Amniotic stem cell (primary cell): ENCODE measurements around the gene ISM2.
A peak's percentile ranks its signal among the peaks of the same experiment; 100 is the strongest.

ENCODE experiments used
- DNase-seq: peaks from one replicate; lab custom pipeline; 2025; lab: John Stamatoyannopoulos, UW

The ISM2 gene

DNA sequence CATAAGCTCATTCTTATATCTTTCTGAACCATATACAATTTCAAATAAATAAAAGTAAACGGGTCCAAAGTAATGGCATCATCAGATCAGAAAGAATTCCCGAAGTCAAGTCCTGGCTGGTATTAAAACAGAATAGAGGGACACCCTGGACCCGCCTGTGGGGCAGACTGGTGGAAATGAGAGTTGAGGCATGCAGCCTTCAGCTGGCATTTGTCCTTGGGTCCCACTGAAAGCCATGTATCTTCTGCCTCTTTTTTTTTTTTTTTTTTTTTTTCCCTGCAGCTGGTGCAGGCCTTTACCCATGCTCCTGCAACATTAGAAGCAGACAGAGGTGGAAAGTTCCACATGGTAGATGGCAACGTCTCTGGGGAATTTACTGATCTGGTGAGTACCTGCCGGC lies 30.8 kb downstream of the ISM2 start:
- DNase-seq: no peak

DNA sequence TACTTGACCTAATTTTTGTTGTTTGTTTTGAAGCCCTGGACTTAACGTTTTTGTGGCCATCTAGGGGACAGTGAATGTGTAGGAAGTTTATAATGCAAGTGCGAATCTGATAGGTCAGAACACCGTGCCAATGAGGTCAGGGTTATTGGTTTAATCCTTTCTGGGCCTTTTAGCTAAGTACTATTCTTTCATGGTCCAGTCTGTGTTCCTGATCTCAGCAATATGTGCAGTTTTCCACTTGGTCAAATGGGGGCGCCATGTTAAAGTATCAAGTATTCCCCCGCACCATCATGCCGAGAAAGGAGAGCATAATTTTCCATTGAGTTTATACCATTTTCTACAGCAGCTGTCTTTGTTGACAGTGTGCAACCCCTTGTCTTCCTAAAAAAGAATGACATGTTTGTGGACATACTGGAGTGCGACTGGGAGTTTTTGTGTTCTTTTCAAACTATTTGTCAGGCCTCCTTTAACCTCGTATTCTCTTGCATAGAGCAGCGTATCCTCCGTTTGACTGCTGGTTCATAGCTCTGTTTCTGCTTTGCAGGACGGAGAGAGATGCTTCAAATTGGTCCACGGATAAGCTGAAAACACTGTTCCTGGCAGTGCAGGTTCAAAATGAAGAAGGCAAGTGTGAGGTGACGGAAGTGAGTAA lies 39.4 kb downstream of the ISM2 start:
- DNase-seq: peak; percentile 46

DNA sequence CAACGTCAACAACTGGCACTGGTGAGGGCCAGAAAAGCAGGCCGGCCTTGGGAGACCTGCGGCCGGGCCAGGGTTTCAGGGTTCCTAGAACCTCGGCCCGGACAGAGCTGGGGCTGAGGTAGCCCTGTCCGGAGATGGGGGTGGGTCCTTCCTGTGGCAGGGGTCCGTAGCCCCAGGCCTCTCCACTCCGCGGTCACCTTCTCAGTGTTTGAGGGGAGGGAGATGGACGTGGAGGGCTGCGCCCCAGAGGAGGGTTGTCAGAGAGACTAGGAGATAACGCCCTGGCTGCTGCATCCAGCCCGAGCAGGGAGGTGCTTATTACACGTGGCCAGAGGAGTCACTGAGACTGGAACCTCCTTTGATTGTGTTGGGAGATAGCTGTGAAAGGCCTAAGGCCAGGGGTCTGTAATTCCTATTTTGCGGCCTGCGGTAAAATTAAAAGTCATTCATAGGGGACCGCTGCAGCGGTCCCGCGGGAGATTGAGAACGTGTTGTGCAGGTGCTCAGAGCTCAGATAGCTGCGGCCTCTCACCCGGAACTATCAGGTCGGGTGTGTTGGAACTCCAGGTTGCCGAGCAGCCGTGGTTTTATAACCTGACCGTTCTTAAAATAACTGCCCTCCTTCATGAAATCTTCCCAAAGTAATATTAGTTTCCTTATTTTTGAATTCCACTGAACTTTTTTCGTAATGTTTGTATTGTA lies 40.2 kb downstream of the ISM2 start:
- no peak for DNase-seq

DNA sequence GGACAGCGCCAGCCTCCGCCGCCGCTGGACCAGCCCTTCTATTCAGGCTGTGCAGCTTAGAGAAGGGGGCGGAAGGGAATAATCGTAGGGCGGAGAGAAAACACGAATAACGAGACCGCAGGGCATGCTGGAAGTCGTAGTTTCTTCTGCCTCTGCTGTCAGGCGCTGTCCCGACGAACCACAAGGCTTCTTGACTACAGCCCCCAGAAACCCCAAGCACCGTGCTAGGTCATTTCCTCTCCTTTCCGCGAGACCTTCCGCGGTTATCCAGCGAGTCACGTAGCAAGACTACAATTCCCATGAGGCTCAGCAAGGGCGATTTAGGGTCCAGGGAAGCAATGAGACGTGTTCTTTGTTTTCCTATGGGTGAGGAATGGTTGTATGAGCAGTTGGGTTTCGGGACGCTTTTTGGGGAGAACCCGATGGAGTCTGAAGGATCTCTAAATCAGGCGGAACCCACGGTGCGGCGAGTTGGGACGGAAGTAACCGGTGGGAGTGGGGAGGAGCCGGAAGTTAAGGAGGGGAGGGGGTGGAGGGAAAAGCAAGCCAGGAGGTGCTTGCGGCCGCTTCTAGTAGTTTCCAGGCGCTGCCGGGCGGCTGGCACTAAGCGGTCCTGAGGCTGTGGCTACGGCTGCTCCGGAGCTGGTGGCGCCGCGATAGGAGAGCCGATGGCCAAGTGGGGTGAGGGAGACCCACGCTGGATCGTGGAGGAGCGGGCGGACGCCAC lies 40.9 kb downstream of the ISM2 start, which contains the start of the genes AHSA1 and VIPAS39:
Gene AHSA1, plus strand, starts transcription at position 572 of the 727 bp plus-strand sequence. Its CDS starts 97 bp downstream, at position 669.
Gene VIPAS39, minus strand, starts transcription at position 80 of the 727 bp plus-strand sequence. CDS start 3,499 bp downstream, outside the sequence.
- peak; percentile 98 for DNase-seq

DNA sequence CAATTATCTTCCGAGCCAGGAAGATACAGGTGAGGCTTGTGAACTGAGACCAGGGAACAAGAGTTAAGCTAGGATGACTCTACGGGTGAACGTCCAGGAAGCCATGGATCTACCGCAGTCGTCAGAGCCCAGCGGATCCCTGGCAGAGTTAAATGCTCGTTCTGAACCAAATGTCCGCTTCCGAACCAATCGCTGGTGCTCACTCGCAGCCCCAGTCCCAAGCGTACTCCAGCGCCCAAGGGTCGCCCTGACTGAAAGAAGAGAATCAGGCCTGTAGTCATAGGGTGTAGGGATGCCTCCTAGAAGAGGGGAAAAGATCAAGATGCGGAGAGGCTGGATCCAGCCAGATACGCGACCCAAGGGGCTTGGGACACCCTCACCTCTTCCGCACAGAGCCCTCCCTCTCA lies 41.5 kb downstream of the ISM2 start:
- DNase-seq: peak; percentile 1

DNA sequence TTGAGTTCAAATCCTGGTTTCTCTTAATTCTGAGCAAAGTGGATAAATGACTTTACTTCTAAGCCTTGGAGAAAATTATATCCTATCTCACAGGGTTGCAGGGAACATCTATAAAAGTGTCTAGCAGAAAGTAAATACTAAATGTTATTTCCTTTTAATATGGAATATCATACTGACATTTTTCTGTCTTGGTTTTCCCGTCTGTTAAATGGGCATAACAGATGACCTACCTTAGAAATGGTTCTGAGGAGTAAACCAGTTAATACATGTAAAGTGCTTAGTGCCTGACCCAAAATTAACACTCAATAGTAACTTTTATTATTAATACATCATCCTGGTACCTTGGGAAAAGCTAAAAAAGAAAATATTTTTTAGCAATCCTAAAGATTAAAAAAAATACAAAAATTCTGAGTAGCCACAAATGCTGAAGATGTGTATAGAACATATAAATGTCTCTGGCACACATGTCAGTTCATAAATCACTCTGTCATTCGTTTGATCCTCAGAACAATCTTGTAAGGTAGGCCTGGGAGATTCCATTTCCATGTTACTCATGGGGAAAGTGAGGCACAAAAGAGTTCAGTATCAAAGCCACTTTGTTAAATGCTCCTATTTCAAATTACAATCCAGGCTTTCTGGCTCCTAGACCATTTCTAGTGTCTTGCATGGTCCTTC lies 42.5 kb downstream of the ISM2 start:
- DNase-seq: no peak

DNA sequence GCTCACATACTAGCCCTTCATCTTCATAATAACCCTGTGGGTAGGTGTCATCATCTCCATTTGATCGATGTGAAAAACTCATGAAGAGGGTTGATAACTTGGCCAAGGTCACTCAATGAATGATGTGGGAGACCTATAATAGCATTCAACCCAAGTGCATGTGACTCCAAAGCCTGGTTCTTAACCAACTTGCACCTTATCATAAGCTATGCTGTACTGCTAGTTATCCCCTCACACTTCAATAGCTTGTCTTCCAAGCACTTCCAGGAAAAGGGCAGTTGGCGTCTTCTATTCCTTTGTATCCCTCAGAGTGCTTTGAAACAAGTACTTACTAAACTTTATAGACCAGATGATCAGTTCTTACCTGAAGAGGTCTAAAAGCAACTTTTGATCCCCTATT lies 56.4 kb downstream of the ISM2 start:
- no peak for DNase-seq

DNA sequence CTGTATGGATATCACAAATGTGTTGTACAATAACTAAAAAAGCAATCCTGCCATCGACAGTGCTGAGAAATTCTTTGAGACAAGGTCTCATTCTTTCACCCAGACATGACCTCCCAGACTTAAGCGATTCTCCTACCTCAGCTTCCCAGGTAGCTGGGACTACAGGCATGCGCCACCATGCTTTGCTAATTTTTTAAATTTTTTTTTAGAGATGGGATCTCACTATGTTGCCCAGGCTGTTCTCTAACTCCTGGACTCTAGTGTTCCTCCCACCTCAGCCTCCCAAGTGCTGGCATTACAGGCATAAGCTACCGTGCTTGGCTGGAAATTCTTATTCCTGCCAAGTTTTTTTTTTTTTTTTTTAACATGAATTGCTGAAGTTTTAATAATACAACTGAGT lies 58.8 kb downstream of the ISM2 start:
- DNase-seq: no peak

DNA sequence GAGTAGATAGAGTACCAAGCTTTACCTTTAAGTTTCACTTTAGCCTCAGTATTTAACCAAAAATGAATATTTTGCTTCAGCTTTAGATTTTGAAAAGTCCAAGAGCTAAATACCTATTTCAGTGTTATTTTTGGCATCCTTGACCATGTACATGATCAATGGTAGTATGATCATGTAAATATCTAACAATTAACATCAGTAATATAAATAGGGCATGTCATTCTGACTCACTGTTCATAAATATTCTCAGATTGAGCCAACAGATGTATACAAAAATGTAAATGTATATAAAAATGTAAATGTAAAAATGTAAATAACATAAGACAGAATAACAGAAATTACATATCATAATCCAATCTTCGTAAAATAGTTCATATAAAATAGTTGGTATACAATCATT lies 60.0 kb downstream of the ISM2 start:
- no peak for DNase-seq

DNA sequence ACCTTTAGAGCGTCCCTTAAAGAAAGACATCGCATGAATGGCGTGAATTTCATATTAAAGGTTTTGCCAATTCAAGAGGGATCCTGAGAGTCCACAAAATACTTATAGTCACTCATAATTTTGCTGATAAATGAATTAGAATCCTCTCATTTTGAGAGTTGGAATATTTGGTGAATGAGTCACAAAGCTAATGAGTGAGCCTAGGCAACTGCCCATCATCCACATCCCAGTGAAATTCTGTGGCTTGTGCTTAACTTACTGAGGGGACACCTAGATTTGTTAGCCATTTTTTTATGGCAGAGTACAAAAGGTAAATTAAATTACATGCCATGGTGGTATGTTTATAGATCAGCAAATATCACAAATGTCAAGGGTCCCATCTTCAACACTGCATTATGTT lies 62.6 kb downstream of the ISM2 start:
- no peak for DNase-seq

DNA sequence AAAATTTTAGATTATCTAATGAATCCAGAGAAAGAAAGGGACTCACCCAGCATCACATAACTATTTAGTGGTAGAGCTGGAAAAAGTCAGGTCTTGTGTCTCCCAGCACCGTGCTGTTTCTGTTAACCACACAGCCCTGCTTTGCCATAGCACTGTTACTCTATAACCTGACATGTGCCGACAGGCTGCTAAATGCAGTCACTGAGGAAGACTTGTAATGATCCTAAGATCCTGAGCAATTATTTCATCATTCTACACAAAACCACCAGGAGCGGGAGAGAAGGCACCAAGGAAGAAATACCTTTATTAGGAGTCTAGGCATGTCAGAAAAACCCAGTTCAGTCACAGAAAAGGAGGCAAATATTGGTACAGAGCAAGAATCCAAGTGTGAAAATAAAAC lies 72.2 kb downstream of the ISM2 start:
- no peak for DNase-seq

DNA sequence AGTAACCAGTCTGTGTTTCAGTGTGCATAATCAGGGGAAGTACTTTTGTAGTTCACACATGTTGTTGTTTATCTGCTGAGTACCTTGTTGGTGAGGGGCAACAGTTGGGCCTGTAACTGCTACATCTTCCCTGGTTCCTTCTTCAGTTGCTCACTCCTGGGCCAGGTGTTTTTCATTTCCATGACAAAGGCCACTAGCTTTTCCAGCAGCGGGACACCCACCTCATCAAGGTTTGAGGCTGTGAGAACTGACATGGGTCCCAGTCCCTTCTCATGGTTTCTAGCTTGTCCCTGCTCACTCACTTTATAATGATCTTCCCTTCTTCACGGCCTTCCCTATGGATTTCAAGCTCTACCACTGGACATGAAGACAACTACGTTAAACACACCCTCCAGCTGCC lies 73.8 kb downstream of the ISM2 start:
- no peak for DNase-seq
